ENCODE measurements around the gene KLHL26.
"Not testable (repeated sequence)": the region's sequence is repeated elsewhere in the genome, so short reads cannot be mapped to it uniquely, and the experiment has no call there.

The KLHL26 gene

GRCh38 chr19:18600692-18601397 is 36.0 kb upstream of the KLHL26 start:
- not testable (repeated sequence) for DNase-seq (ENCODE audit: low read depth)

GRCh38 chr19:18601875-18602274 is 35.0 kb upstream of the KLHL26 start:
- no peak for DNase-seq (ENCODE audit: low read depth)

GRCh38 chr19:18603255-18603957 is 33.4 kb upstream of the KLHL26 start:
- no peak for DNase-seq (ENCODE audit: low read depth)

GRCh38 chr19:18603958-18604819 is 32.6 kb upstream of the KLHL26 start:
- no peak for DNase-seq (ENCODE audit: low read depth)

- DNase-seq (ENCODE audit: low read depth), result no peak
Observed at GRCh38 chr19:18604820-18605159, 32.0 kb upstream of the KLHL26 start.

GRCh38 chr19:18605196-18605545 is 31.7 kb upstream of the KLHL26 start:
- DNase-seq (ENCODE audit: low read depth), result no peak

GRCh38 chr19:18605546-18606280 is 31.1 kb upstream of the KLHL26 start:
- no peak for DNase-seq (ENCODE audit: low read depth)

- DNase-seq (ENCODE audit: low read depth), result no peak
Observed at GRCh38 chr19:18606281-18607225, 30.3 kb upstream of the KLHL26 start, which contains the start of gene CRLF1. Gene CRLF1 (minus strand): TSS chr19:18606799. CDS start chr19:18606656, 143 bp downstream.

- no peak for DNase-seq (ENCODE audit: low read depth)
Observed at GRCh38 chr19:18607226-18608101, 29.4 kb upstream of the KLHL26 start.

- no peak for DNase-seq (ENCODE audit: low read depth)
Observed at GRCh38 chr19:18608102-18608804, 28.6 kb upstream of the KLHL26 start.

GRCh38 chr19:18608805-18609716 is 27.8 kb upstream of the KLHL26 start:
- no peak for DNase-seq (ENCODE audit: low read depth)

GRCh38 chr19:18609717-18610051 is 27.1 kb upstream of the KLHL26 start:
- DNase-seq (ENCODE audit: low read depth), result no peak

GRCh38 chr19:18610245-18610555 is 26.6 kb upstream of the KLHL26 start:
- DNase-seq (ENCODE audit: low read depth), result no peak

- no peak for DNase-seq (ENCODE audit: low read depth)
Observed at GRCh38 chr19:18610556-18611326, 26.1 kb upstream of the KLHL26 start.

- no peak for DNase-seq (ENCODE audit: low read depth)
Observed at GRCh38 chr19:18611327-18612050, 25.3 kb upstream of the KLHL26 start.

GRCh38 chr19:18612051-18612771 is 24.6 kb upstream of the KLHL26 start:
- no peak for DNase-seq (ENCODE audit: low read depth)

Measured in T follicular helper cell (primary cell).